Fibroblast of pulmonary artery (primary cell): ENCODE measurements around the gene TFEB.

Experiments
- DNase-seq: peaks from one replicate; pipeline ENCODE4 v3.0.0-alpha.2; 2010; ENCODE audit warnings: low read depth
- H3K4me3 ChIP-seq: replicated peaks from 2 replicates; pipeline ENCODE4 v1.5.1; 2011; ENCODE audit warnings: low read depth, mild to moderate bottlenecking, control low read depth, low read length, moderate library complexity
- TF ChIP-seq, protein P1 (sequence below): IDR thresholded peaks from 2 replicates; pipeline ENCODE4 v1.5.1; 2011; ENCODE audit warnings: mild to moderate bottlenecking, control low read depth, low read length, inconsistent platforms; ENCODE audit errors: missing control alignments

TFEB gene

DNA sequence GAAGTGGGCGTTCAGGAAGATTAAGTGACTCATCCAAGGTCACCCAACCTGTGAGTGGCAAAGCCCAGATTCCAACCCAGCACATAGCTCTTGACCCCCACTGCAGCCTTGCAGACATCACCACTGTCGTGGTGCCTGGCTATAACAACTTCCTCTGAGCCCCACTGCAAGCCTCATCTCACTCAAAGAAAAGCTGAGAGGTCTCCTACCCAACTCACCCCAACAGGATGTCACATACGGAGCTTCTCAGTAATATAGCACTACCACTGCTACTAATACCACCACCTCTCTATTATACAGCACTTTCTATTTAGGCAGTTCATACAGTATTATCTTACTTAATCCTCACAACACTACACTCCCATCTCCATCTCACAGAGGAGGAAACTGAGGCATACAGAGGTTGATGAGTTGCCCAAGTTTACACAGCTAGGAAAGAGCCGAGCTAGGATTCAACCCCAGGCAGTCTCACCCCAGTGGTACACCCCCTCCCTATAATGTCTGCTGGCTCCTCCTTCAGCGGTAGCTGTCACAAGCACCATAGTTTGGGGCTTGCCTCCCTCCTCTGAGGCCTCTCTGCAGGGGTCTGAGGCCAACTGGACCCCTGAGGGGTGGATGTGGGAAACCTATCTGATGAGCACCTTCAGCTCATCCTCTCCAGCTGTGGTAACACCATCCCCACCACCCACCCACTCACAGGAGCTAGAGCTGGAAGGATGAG lies 19.5 kb downstream of the TFEB start:
- H3K4me3 ChIP-seq = no peak overlapping the region
- TF ChIP-seq, protein P1, sequence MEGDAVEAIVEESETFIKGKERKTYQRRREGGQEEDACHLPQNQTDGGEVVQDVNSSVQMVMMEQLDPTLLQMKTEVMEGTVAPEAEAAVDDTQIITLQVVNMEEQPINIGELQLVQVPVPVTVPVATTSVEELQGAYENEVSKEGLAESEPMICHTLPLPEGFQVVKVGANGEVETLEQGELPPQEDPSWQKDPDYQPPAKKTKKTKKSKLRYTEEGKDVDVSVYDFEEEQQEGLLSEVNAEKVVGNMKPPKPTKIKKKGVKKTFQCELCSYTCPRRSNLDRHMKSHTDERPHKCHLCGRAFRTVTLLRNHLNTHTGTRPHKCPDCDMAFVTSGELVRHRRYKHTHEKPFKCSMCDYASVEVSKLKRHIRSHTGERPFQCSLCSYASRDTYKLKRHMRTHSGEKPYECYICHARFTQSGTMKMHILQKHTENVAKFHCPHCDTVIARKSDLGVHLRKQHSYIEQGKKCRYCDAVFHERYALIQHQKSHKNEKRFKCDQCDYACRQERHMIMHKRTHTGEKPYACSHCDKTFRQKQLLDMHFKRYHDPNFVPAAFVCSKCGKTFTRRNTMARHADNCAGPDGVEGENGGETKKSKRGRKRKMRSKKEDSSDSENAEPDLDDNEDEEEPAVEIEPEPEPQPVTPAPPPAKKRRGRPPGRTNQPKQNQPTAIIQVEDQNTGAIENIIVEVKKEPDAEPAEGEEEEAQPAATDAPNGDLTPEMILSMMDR = no peak

DNA sequence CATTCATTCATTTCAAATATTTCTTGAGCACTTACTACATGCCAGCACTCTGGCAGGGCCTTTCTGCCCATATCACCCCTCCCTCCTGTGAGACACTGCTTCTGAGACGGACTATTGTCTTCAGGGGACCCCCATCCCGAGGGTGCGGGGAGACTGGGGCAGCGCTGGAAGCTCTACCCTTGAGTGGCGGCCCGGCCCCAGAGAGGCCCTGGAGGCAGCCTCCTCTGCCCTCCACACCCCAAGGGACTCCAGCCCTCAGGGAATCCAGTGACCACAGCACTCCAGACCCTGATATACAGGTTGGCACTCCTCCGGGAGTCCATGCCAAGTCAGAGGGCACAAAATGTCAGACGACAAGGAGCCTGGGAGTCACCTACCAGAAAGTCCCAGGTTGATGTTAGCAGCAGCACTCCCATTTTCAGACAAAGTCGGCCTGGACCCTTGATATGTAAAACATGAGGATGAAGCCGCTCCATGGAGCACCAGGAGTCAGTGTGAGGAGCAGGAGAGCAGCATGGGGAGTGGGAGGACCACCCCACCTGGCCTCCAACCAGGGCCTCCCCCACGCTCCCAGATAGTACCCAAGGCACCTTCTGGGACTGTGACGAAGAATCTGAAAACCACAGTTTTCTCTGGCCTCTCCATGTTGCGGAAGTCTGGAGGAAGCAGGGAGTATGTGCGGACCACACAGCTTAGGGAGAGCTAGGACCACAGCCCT lies 20.7 kb downstream of the TFEB start:
- TF ChIP-seq, protein P1 = no peak
- no peak overlapping the region for H3K4me3 ChIP-seq
- DNase-seq = no peak

More for the DNA sequence above, 19.5 kb downstream of the TFEB start:
- DNase-seq = no peak

DNA sequence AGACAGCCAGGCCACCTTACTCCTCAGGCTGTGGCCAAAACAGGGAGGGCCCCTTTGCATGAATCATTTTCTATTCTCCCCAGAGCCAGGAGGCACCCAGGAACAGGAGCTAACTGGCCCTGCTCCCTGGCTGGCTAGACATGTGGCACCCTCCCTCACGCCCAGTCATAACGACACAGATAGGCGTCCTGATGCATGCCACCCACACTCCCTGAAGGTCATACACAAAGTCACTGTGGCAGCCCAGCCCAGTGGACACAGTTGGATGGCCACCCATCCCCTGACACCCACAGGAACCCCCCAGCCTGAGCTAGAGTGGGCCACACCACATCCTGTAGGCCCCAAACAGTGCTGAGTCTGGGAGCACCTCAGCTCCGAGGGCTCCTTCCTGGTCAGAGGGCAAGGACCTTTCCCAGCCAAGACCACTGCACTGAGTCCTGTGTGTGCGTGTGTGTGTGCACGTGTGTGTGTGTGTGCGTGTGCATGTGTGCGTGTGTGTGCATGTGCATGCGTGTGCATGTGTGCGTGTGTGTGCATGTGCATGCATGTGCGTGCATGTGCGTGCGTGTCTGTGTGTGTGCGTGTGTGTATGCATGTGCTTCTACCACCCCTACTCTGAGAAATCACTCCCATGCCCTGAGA lies 21.6 kb downstream of the TFEB start:
- TF ChIP-seq, protein P1 = no peak
- DNase-seq = no peak
- H3K4me3 ChIP-seq = no peak overlapping the region

DNA sequence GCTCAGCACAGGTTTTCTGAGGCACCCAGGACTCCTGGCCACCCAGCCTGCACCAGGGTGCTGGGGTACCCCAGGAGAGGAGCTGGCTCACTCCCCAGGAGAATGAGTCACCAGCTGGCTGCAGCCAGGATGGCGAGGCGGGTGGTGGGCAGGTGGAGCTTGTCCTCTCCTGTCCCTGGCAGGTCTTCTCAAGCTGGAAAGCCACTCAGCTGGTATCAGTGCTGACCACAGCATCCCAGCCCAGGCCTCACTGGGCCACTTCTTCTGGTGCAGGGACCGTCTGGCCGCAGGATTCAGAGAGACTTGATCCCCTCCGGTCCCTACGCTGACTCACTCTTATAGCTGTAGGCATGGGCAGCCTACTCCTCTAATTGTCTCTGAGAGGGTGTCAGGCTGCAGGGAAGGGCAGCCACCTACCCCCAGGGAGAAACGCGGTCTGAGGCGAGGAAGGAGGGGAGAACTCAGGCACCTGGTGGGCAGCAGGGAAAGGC lies 22.2 kb downstream of the TFEB start:
- H3K4me3 ChIP-seq = no peak overlapping the region
- peak; percentile 37 for DNase-seq
- TF ChIP-seq, protein P1 = no peak

DNA sequence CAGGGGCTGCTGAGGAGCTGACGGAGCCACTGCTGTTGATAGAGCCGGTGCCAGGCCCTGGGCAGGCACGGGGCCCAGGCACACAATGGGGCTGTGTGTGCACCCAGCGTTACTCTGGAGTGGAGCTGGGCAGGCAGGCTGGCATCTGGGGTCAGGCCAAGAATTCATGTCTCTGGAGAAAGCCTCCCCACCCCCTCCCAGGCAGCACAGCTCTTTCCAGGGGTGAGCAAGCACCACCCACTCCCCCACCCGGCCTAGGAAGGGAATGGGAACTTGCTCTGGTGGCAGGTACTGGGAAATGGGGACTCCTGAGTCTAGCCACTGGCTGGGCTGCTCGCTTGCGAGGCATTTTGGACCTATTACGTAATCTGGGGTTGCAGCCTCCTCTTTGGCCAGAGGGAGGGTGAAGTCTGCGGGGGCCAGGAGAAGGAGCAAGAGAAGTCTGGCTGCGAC lies 22.7 kb downstream of the TFEB start:
- TF ChIP-seq, protein P1 = no peak
- H3K4me3 ChIP-seq = no peak overlapping the region
- DNase-seq = peak; percentile 37

DNA sequence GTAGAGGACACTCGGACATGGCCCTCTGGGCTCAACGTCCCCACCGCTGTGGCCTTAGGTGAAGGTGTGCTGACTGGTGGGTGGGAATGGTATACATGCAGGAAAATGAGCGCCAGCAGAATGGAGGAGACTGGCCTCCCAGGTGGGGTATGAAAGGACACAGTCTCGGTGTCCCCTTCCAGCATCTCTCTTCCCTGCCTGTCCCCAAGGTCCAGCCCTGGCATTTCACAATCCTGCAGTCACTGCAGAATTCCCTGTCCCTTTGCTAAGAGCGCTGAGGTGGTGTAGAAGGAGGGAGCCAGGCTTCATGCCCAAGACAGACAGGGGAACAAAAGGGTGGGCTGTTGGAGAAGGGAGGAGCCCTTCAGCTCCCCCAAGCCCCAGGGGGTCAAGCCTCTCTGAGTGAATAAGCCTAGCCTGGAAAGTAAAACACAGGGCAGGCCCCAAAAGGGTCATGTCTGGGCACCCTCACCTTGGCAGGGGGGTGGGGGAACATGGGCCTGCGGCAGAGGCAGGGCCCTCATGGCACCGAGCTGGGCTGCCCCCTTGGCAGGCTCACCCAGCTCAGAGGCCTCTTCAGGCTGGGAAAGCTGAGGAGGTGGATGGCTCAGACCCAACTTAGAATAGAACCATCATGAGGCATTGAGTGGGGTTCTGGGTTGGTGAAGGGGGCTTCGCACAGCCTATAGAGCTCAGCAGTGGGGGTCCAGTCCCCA lies 23.9 kb downstream of the TFEB start:
- TF ChIP-seq, protein P1 = no peak
- H3K4me3 ChIP-seq = no peak overlapping the region
- no peak for DNase-seq
